Measurements from ENCODE around the gene RNF115. TPM values are rescaled to one million over a fixed set of nuclear protein-coding genes. Genes with fewer than 3 reads are reported as not detected.
A peak's percentile ranks its signal among the peaks of the same experiment; 100 is the strongest.

Gene RNF115
- total and polyA plus RNA-seq, 2 of the 13 experiments (the other 11 are each of a cell fraction or from before 2014, with no cell fraction given): 6.0 to 10.1 TPM

DNA sequence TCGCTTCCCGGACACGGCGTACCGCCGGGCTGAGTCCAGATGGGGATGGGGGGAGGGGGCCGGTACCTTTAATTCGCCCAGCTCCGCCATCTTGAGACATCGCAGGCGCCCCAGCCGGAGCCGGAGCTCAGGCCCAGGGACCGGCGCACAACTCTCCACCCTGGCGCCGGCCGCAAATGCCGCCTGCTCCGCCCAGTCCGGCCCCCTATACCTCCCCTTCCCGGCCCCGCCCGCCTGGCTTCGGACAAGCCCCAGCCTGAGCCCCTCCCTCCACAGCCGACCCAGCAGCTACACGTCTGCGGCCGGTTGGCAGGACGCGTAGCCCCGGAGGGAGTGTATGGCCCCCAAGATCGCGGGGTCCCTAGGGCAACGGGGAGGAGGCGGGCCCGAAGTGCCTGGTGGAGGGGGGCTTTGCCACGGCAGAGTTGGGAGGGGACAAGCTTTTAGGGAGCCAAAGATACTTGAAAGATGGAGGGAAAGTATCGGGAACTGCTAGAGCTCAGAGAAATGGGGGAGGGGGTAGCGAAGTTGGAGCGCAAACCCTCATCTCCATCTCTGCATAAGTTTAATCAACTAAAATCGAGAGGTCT is 35.1 kb upstream of the RNF115 start, which contains the start of gene PIAS3 (continued):
- TF ChIP-seq THAP9 (CRISPR knock-in tag; IDR thresholded peaks at IDR 0.05; ENCODE audit: borderline replicate concordance) (peak; percentile 30; the same call in 1 of the 2 replicates), POLR2A (IDR thresholded peaks at IDR 0.05; ENCODE audit: insufficient read depth in 1 of 2, low read depth in 2 of 2, low read length in 2 of 2) (peak in 1 of 2 experiments; percentile 50; a peak in 2 of 4 replicates), ZNF549 (CRISPR knock-in tag; IDR thresholded peaks at IDR 0.05) (no peak), RBFOX2 (IDR thresholded peaks at IDR 0.05; ENCODE audit: low read depth, low read length) (peak; percentile 62; the same call in 1 of the 2 replicates), ZNF468 (CRISPR knock-in tag; IDR thresholded peaks at IDR 0.05) (no peak), PAXIP1 (CRISPR knock-in tag; conservative IDR thresholded peaks at IDR 0.05) (peak; percentile 58), ZNF766 (CRISPR knock-in tag; IDR thresholded peaks at IDR 0.05; ENCODE audit: borderline replicate concordance) (no peak), ZNF619 (CRISPR knock-in tag; IDR thresholded peaks at IDR 0.05) (0 out of 2 replicates have a peak, but pooled peaks have one; percentile 13), ATF2 (CRISPR knock-in tag; IDR thresholded peaks at IDR 0.05) (no peak), ZNF567 (CRISPR knock-in tag; IDR thresholded peaks at IDR 0.05; ENCODE audit: borderline replicate concordance) (no peak), STAG1 (CRISPR knock-in tag; IDR thresholded peaks at IDR 0.05) (no peak)
- TF ChIP-seq, protein P1, sequence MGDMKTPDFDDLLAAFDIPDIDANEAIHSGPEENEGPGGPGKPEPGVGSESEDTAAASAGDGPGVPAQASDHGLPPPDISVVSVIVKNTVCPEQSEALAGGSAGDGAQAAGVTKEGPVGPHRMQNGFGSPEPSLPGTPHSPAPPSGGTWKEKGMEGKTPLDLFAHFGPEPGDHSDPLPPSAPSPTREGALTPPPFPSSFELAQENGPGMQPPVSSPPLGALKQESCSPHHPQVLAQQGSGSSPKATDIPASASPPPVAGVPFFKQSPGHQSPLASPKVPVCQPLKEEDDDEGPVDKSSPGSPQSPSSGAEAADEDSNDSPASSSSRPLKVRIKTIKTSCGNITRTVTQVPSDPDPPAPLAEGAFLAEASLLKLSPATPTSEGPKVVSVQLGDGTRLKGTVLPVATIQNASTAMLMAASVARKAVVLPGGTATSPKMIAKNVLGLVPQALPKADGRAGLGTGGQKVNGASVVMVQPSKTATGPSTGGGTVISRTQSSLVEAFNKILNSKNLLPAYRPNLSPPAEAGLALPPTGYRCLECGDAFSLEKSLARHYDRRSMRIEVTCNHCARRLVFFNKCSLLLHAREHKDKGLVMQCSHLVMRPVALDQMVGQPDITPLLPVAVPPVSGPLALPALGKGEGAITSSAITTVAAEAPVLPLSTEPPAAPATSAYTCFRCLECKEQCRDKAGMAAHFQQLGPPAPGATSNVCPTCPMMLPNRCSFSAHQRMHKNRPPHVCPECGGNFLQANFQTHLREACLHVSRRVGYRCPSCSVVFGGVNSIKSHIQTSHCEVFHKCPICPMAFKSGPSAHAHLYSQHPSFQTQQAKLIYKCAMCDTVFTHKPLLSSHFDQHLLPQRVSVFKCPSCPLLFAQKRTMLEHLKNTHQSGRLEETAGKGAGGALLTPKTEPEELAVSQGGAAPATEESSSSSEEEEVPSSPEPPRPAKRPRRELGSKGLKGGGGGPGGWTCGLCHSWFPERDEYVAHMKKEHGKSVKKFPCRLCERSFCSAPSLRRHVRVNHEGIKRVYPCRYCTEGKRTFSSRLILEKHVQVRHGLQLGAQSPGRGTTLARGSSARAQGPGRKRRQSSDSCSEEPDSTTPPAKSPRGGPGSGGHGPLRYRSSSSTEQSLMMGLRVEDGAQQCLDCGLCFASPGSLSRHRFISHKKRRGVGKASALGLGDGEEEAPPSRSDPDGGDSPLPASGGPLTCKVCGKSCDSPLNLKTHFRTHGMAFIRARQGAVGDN (CRISPR knock-in tag; IDR thresholded peaks at IDR 0.05): peak; percentile 75

Data from HepG2 (cell line).